ENCODE results near the gene ATF6.

ATF6 gene

DNA sequence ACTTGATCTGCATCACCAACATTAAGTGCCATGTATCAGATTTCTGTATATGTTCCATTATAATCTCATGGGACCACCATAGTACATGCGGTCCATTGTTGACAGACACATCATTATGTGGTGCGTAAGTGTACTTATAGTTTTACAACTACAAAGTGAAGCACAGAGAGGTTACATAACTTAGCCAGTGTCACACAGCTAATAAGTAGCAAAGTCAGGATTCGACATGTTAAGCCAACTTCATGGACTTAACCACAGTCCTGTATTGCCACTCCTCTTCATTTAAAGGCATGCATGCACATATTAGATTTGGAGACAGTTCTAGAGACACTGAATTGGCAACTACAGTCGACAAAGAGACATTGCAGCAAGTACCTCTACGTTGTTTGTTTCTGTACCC is 120.5 kb downstream of the ATF6 start:
- FAIRE-seq (peak; percentile 51), DNase-seq (ENCODE audit: insufficient read length, low spot score) (no peak)
- TF ChIP-seq, protein P1, sequence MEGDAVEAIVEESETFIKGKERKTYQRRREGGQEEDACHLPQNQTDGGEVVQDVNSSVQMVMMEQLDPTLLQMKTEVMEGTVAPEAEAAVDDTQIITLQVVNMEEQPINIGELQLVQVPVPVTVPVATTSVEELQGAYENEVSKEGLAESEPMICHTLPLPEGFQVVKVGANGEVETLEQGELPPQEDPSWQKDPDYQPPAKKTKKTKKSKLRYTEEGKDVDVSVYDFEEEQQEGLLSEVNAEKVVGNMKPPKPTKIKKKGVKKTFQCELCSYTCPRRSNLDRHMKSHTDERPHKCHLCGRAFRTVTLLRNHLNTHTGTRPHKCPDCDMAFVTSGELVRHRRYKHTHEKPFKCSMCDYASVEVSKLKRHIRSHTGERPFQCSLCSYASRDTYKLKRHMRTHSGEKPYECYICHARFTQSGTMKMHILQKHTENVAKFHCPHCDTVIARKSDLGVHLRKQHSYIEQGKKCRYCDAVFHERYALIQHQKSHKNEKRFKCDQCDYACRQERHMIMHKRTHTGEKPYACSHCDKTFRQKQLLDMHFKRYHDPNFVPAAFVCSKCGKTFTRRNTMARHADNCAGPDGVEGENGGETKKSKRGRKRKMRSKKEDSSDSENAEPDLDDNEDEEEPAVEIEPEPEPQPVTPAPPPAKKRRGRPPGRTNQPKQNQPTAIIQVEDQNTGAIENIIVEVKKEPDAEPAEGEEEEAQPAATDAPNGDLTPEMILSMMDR (IDR thresholded peaks at IDR 0.05; ENCODE audit: insufficient read depth, missing control alignments): no peak

DNA sequence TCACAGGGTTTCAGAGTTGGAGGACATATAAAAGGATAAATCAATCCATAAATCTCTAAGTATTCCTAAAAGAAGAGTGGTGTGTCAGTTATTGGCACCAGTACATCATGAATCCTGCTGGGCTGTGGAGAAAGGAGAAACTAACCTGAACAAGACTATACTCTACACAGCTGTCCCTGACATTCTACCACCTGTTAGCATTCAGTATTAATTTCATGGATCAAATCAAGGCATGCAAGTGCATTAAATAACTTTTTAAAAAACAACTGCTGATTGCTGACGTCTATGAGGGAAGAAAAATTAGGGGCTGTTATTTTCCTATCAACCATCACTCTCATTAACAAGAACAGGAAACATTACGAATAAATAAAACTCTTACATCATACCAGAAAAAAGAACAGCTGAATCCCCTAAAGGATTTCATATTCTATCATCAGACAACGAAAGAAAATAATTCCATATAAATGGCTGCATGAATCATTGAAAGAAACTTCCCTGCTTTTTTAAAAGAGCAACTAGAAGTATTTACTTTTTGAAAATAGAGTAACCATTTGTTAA is 121.7 kb downstream of the ATF6 start:
- DNase-seq (ENCODE audit: insufficient read length, low spot score) (no peak), FAIRE-seq (peak; percentile 44)
- TF ChIP-seq, protein P1 (IDR thresholded peaks at IDR 0.05; ENCODE audit: insufficient read depth, missing control alignments): no peak

DNA sequence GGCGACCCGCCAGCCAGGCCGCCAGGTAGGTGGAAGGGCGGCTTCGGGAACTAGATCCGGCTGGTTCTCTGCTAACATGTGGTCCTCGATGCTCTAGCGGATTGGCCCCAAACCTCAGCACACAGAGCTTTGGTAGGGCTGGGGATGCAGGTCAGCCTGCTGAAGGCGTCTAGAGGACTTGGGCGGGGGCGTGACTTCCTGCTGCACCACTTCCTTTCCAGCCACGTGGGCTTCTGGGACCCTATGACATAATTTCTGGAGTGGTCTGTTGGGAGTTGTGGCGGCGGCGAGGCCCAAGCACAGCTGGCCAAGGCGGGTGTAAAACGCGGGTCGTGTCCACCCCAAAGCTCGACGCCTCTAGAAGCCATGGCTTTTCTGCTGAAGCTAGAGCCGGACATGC is 124.5 kb downstream of the ATF6 start:
- TF ChIP-seq, protein P1 (IDR thresholded peaks at IDR 0.05; ENCODE audit: insufficient read depth, missing control alignments): no peak
- FAIRE-seq (no peak), DNase-seq (ENCODE audit: insufficient read length, low spot score) (no peak)

DNA sequence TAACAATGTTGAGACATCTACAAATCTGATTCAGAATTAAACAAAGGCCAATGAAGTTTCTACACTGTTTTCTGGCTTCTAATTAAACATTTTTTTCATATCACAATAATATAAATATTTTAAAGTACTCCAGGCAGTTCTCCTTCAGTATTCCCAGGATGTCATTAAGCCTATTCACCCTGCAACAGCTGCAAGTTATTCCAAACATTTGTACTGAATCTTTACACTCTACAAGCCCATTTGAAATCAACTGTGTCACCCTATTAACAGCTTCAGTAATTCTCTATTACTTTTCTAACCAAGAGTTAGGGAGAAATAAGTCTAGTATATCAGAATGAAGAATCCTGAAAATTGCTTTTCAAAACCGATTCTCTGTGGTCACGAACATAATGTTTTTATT is 133.0 kb downstream of the ATF6 start:
- FAIRE-seq: peak; percentile 41
- no peak for DNase-seq (ENCODE audit: insufficient read length, low spot score)
- TF ChIP-seq, protein P1 (IDR thresholded peaks at IDR 0.05; ENCODE audit: insufficient read depth, missing control alignments): no peak

DNA sequence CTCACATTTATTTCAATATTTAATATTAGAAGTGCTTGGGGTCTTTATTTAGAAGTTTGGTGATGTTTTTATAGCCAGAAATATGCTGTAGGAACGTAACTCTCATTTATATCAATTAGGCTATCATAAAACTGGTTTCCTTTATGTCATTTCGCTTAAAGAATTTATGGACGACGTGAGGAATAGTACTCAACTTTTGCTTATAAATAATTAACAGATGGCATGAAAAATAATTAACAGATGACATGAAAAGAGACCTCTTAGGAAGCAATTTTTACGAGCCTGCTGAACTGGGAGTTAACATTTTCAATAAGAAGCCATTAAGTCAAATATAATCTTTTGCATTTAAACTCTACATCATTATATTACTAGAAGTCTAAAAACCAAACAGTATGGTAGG is 134.0 kb downstream of the ATF6 start:
- no peak for DNase-seq (ENCODE audit: insufficient read length, low spot score)
- TF ChIP-seq, protein P1 (IDR thresholded peaks at IDR 0.05; ENCODE audit: insufficient read depth, missing control alignments): no peak
- peak; percentile 46 for FAIRE-seq

DNA sequence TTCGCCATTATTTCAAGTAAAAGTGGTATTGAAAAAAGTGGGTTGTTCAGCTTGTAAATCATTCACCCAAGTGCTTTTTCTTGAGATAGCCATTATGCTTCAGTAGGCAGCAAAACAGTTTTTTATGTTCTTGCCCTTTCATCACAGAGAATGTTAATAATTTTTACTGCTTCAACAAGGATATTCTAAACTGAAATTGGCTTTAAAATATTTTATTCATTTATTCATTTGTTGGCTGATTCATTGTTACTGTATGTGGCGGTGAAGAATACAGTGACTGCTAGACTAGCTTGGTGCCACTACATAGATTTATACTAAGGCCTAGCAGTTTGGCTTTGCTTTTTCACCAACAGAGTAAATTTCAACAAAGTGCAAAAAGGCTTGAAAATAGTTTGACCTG is 136.1 kb downstream of the ATF6 start:
- TF ChIP-seq, protein P1 (IDR thresholded peaks at IDR 0.05; ENCODE audit: insufficient read depth, missing control alignments): no peak
- no peak for DNase-seq (ENCODE audit: insufficient read length, low spot score)
- no peak for FAIRE-seq

DNA sequence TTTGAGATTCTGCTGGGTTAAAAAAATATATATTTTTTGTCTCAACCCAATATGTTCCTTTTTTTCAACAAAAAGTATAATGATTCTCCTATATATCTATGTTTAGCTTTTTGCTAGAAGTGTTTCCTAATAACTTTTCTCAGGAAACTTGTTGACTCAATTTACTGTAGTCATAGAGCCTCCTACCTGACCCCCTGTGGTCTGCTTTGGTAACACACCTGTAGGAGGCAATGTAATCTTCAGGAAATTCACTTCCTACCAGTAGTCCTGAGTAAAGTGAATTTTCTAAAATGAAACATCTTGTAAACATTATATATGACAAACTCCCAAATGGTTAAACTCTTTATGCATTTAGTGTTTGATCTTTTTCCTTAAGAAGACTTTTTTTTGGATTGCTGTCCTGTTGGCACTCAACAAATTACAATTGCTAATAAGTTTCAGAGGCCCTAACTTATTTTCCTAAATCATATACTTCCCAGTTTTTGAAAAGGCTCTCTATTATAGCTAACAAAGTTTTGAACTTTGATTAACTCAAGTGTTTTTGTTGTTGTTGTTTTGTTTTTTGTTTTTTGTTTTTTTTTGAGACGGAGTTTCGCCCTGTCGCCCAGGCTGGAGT is 139.3 kb downstream of the ATF6 start:
- FAIRE-seq (no peak), DNase-seq (ENCODE audit: insufficient read length, low spot score) (no peak)

More for the DNA sequence above, 139.3 kb downstream of the ATF6 start:
- TF ChIP-seq, protein P1 (IDR thresholded peaks at IDR 0.05; ENCODE audit: insufficient read depth, missing control alignments): peak; percentile 45

Measured in D721Med (cell line).